SIG-M5 treated with dmso at 0.1 percent for 504 hours (cell line): ENCODE measurements around the gene SH3PXD2B.
"Not testable (repeated sequence)": the region's sequence is repeated elsewhere in the genome, so short reads cannot be mapped to it uniquely, and the experiment has no call there.

ENCODE experiments used
- DNase-seq: peaks from one replicate; lab custom pipeline; 2025; ENCODE audit not compliant: unreplicated experiment; lab: John Stamatoyannopoulos, UW

SH3PXD2B gene

GRCh38 chr5:172345881-172346280 lies 108.4 kb downstream of the SH3PXD2B start:
- no peak for DNase-seq

- DNase-seq: no peak
Measured at GRCh38 chr5:172344855-172345409, 109.4 kb downstream of the SH3PXD2B start.

- no peak for DNase-seq
Measured at GRCh38 chr5:172343741-172344140, 110.6 kb downstream of the SH3PXD2B start.

DNA sequence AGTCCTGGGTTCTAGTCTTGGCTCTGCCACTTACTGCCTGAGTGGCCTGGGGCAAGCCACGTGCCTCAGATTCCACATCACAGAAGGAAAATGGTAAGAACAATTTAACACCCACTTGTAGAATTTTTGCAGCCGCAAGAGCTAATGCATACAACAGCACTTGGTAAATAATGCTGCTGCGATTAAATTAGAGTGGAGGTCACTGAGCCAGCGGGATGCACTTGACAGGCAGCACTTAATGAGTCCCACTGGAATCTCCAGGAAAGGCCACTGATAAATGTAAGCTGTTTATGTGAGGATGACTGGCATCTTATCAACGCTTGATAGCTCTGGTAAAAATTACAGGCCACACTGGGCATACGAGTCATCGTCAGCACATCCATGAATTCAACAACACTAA lies 111.4 kb downstream of the SH3PXD2B start:
- DNase-seq: no peak

DNA sequence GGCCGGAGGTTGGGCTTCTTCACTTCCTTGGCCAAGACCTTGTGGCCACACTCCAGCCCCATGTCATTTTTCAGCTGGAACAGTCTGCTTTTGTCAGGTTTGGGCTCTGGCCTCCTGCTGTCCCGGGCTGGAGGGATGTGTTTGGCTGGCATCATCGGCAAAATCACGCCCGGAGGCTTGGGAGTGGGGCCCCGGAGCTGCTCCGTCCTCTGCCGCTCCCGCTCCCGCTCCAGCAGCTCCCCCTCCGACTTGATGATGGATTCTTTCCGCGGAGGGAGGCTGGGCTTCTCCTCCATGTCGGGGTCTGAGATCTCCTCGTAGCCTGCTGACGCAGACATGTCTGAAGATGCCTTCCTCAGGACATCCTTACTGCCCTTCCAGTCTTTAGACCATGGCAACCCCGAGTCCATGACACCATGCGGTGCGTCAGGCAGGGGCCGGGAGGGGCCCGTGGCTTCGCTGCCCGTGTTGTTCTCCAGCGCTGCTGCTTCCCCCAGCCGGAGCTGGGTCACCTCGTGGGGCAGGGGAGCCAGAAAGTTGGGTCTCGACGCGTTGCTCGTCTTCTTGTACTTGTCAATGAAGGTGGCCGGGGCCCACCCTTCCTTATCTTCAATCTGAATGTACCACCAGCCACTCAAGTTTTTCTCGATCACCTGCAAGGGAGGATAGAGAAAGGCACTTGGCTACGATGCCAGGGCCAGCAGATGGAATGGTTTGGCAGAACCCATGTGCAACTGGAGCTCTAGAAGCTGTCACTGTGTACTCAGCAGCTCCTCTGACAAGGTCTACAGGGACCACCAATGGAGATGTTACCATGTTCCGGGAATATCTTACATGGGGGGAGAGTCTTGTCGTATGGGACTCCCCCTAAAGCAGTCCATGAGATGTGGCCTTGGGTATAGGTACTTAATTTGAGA lies 114.8 kb downstream of the SH3PXD2B start:
- DNase-seq: no peak

DNA sequence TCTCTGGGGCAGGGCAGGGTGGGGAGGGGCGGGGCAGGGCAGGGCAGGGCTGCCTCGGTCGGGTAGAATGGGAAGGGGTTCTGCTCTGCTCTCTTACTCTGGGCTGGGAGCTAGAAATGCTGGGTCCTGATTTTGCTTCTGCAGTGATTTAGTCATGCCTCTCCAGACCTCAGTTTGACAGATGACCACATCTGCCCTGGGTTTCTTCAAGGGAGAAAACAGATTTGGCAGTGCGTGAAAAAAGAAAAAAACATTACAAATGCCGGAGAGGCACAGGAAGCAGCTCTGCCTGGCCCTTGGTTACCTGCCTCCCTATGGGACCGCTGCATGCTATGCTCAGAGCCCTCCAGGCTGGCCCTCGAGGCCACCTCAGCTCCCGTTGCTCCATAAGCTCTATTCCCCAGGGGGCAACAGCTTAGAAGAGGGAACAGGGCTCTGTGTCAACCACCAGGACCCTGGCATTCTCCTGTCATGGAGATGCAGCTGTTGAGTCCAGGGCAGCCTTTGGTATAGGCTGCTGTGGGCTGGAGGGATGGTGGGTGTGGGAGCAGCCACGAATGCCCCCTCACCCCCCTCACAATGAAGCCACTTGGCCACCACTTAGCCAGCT lies 117.5 kb downstream of the SH3PXD2B start:
- DNase-seq: no peak

GRCh38 chr5:172336264-172336663 lies 118.1 kb downstream of the SH3PXD2B start:
- DNase-seq: no peak

DNA sequence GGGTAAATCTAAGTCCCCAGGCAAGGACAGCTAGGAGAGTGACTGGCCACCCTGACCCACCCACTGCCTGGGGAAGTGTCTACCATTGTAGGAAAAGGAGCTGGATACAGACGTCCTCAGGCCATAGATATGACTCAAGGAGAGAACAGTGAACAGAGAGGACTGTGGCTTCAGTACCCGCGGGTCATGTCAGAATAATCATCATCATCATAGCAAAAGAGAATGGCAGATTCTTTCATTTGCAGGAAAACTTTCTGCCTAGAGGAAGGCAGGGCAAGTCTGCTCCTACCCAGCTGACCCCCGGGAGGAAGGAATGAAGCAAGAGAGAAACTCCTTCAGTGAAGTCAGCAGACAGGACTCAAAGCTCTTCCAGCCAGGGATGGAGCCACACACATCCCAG lies 118.6 kb downstream of the SH3PXD2B start:
- no peak for DNase-seq

DNA sequence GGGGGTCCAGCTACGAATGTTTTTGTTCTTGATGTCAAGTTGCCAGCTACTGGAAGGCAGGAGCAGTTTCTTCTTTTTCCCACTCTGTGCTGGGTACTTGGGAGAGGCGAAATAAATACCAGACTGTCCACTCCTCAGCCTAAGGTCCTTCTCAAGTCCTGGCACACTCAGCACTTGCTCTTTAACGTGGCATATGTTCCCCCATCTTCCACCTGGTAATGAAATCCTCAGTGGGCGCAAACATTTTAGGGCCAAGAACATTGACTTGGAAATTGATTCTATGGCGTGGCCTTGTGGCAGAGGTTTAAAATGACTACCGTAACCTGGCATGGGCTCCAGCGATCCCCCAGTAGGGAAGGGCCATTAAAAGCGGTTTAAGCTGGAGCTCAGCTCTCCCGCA lies 119.7 kb downstream of the SH3PXD2B start:
- DNase-seq: no peak

- no peak for DNase-seq
Measured at GRCh38 chr5:172334196-172334595, 120.1 kb downstream of the SH3PXD2B start.

- not testable (repeated sequence) for DNase-seq
Measured at GRCh38 chr5:172326901-172327300, 127.4 kb downstream of the SH3PXD2B start.

- no peak for DNase-seq
Measured at GRCh38 chr5:172325452-172325851, 128.9 kb downstream of the SH3PXD2B start.

GRCh38 chr5:172322028-172322965 lies 132.0 kb downstream of the SH3PXD2B start:
- no peak for DNase-seq

- no peak for DNase-seq
Measured at GRCh38 chr5:172321593-172321992, 132.7 kb downstream of the SH3PXD2B start.

GRCh38 chr5:172319708-172320441 lies 134.4 kb downstream of the SH3PXD2B start:
- no peak for DNase-seq

- DNase-seq: no peak
Measured at GRCh38 chr5:172315587-172316493, 138.5 kb downstream of the SH3PXD2B start.

- DNase-seq: no peak
Measured at GRCh38 chr5:172313915-172314314, 140.4 kb downstream of the SH3PXD2B start.

DNA sequence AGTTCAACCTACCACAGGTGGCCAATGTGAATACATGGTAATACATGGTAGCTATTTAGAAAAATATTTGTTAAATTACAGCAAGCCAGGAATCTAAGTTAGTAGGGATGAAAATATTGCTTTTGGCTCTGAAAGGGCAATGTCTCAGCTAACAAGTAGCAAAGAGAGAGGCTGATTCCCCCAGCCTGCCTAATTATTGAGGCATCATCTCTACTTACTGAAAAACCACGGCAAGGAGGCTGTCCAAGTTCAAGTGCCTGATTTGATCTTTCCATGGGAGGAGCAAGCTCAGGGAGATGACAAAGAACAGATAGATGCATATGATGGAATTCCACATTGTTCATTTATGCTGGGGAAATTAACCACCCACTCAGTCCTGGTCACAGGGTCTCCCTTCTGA lies 142.0 kb downstream of the SH3PXD2B start:
- no peak for DNase-seq

- no peak for DNase-seq
Measured at GRCh38 chr5:172311605-172312004, 142.7 kb downstream of the SH3PXD2B start.
